Measurements from ENCODE around the gene TEX52.

The TEX52 gene

DNA sequence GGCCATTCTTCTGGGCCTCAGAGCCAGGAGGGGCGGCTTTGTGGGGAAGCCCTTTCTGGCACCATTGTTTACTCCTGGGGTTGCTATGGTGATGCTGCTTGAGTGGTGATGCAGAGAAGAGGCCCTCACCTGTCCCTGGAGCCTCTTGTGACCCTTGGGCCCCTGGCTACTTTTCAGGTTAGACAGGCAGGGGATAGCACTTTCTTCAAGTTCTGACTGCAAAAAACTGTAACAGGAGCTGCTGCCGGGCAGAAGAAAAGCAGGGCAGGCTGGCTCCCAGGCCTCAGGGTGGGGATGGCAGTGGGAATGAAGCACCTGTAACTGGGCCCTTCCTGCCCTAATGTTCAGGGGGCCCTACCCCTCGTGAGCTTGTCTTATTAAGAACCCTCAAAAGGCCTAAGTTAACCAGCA lies at the start of gene TEX52:
TSS of gene TEX52 (minus strand) at position 19 of the 411 bp plus-strand sequence. CDS start at position 6, 13 bp downstream.
- no peak within 1 kb of the TSS for H3K4me3 ChIP-seq (ENCODE audit: low read length)
- no peak for TF ChIP-seq ZNF274 (IDR thresholded peaks at IDR 0.05; ENCODE audit: low read depth, low read length)

DNA sequence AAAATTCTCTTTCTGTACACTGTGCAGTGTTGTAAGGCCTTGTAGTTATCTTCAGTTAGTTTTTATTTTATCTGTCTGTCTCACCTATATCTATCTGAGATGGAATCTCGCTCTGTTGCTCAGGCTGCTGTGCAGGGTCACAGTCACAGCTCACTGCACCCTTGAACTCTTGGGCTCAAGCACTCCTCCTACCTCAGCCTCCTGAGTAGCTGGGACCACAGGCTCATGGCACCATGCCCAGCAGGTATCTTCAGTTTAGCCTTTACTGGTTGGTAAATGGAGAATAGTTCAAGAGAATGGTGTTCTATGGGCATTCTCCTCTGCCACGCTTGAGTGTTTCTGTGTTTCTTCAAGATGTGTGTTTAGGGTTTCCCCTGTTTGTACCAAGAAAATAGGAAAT lies 47.4 kb upstream of the TEX52 start:
- no peak overlapping the region for H3K4me3 ChIP-seq (ENCODE audit: low read length)
- TF ChIP-seq ZNF274 (IDR thresholded peaks at IDR 0.05; ENCODE audit: low read depth, low read length) = no peak

DNA sequence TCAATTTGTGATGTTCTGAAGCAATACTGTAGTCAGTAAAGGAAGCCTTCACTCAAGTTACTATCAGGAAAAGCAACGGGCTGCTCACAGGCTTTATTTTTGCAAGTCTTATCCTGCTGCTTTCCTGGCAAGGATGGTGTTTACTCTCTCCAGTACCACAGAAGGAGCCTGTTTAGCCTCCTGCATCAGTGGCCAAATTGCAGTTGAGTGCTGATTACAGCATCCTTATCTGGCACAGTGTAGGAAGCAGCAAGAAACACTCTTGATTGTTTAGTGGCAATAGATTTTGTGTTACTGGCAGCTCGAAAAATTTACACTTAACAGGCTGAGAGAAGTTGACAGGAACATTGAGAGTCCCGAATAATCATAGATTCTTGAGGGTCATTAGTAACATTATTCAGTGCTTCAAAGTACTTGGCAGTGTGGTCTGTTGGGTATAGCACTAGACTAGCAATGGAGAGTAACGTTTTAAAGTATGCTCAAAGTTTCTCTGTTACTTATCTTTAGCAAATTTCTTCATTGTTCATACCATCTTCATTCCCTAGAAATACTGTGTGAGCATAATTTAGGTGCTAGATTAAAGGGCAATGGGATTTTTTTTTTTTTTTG lies 45.5 kb upstream of the TEX52 start:
- no peak for TF ChIP-seq ZNF274 (IDR thresholded peaks at IDR 0.05; ENCODE audit: low read depth, low read length)
- no peak overlapping the region for H3K4me3 ChIP-seq (ENCODE audit: low read length)

DNA sequence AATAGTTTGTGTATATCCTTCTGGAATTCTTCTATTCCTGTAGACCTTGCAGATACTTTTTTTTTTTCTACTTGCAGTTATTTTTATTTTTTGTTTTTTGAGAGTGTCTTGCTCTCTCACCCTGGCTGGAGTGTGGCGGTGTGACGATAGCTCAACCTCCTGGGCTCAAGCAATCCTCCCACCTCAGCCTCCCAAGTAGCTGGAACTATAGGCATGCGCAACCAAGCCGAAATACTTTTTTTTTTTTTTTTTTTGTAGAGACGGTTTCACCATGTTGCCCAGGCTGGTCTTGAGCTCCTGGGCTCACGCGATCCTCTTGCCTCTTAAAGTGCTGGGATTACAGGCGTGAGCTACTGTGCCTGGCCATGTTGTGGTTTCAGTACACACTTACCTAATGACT lies 43.8 kb upstream of the TEX52 start:
- no peak for TF ChIP-seq ZNF274 (IDR thresholded peaks at IDR 0.05; ENCODE audit: low read depth, low read length)
- no peak overlapping the region for H3K4me3 ChIP-seq (ENCODE audit: low read length)

DNA sequence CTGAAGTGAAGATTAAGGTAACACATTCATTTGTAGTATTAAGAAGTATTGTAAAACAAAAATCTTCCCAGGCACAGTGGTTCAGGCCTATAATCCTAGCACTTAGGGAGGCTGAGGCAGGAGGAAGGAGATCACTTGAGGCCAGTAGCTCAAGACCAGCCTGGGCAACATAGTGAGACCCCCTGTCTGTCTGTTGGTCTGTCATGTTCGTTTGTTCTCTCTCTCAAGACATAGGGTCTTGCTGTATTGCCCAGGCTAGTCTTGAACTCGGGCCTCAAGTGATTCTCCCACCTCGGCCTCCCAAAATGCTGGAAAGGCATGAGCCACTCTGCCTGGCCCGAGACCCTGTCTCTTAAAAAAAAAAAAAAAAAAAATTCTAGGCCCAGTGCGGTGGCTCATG lies 40.6 kb upstream of the TEX52 start:
- H3K4me3 ChIP-seq (ENCODE audit: low read length) = no peak overlapping the region
- TF ChIP-seq ZNF274 (IDR thresholded peaks at IDR 0.05; ENCODE audit: low read depth, low read length) = no peak

DNA sequence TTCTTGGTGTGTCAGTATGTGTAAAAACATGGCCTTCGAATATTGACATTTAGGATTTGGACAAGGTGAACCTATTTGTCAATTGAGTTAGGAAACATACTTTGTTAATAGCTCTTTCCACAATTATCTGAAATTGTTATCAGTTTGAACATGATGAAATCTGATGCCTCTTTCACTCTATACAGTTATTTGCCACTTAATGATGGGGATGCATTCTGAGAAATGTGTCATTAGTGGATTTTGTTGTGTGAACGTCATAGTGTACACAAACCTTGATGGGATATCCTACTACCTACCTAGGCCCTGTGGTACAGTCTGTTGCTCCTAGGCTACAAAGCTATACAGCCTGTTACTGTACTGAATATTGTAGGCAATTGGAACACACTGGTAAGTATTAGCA lies 38.7 kb upstream of the TEX52 start:
- no peak overlapping the region for H3K4me3 ChIP-seq (ENCODE audit: low read length)
- TF ChIP-seq ZNF274 (IDR thresholded peaks at IDR 0.05; ENCODE audit: low read depth, low read length) = no peak

DNA sequence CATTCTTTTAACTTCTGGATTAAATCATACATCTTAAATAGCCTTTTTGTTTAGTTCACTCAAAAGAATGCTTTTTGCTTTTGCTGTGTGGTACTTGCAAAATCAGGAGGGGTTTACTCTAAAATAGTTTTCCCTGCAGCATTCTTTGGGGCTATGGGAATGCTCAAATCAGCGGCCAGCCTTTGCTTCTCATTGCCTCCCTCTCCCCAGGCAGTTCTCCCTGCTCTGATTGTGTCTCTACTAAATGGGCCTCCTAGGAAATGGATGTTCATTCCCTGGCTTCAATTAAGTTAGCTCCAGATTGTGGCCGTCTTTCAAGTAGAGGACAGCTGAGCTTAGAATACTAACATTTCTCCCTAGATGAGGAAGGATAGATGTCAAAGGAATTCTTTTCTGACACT lies 38.2 kb upstream of the TEX52 start:
- H3K4me3 ChIP-seq (ENCODE audit: low read length) = no peak overlapping the region
- TF ChIP-seq ZNF274 (IDR thresholded peaks at IDR 0.05; ENCODE audit: low read depth, low read length) = no peak

DNA sequence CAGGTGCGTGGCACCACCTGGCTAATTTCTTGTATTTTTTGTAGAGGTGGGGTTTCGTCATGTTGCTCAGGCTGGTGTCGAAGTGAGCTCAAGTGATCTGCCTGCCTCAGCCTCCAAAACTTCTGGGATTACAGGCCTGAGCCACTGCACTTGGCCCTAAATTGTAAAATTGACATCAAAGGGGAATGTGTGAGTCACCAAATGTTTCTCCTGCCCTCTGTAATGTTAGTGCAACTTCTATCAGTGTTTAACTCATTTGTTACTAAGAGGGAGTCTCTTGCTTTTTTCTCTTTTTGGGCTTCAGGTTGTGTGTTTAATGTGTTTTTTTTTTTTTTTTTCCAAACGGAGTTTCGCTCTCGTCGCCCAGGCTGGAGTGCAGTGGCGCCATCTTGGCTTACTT lies 36.2 kb upstream of the TEX52 start:
- no peak overlapping the region for H3K4me3 ChIP-seq (ENCODE audit: low read length)

DNA sequence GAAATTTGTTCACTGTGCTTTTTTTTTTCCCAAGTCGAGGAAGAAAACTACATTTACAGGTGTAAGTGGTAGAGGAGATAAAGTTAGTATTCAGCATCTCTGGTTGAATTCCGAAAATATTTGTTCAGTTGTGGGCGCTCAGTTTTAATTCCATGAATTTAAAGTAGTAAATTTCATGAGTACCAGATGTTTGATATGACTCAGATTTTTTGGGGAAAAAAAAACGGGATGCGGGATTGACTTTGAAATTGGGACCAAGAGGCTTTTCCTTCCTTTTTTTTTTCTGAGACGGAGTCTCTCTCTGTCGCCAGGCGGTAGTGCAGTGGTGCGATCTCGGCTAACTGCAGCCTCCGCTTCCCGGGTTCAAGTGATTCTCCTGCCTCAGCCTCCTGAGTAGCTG lies 35.4 kb upstream of the TEX52 start:
- TF ChIP-seq ZNF274 (IDR thresholded peaks at IDR 0.05; ENCODE audit: low read depth, low read length) = no peak
- no peak overlapping the region for H3K4me3 ChIP-seq (ENCODE audit: low read length)

More for the DNA sequence above, 36.2 kb upstream of the TEX52 start:
- no peak for TF ChIP-seq ZNF274 (IDR thresholded peaks at IDR 0.05; ENCODE audit: low read depth, low read length)

DNA sequence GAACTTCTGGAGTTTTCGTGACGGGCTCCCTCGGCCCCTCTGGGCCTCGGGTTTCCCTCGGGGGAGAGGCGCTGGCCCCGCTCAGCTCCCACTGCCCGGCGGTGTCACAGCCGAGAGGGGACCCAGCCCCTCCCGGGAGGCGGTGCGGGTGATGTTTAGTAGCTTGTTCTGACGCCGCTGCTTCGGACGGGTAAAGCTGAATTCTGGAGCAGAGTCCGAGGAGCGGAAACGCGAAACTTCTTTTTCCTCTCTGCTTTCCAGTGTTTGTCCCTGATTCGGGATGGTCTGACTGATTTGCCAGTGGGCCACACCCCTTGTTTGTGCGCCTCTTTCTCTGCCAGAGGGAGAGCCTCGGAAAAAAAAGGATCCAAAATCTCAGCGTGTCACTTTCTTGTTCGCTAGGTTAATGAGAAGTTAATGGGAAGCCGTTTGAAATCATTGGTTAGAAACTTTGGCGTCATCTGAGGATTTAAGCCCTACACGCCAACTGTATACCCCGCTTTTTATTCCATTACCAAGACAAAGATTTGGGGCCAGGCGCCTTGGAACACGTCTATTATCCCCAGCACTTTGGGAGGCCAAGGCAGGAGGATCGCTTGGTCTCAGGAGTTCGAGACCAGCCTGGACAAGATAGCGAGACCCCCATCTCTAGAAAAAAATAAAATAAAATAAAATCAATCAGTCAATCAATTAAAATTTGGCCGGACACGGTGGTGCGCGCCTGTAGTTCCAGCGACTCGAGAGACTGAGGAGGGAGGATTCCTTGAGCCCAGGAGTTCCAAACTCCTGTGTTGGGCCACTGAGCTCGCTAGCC lies 34.6 kb upstream of the TEX52 start:
- no peak for TF ChIP-seq ZNF274 (IDR thresholded peaks at IDR 0.05; ENCODE audit: low read depth, low read length)
- H3K4me3 ChIP-seq (ENCODE audit: low read length) = peak overlapping the region; percentile 88

DNA sequence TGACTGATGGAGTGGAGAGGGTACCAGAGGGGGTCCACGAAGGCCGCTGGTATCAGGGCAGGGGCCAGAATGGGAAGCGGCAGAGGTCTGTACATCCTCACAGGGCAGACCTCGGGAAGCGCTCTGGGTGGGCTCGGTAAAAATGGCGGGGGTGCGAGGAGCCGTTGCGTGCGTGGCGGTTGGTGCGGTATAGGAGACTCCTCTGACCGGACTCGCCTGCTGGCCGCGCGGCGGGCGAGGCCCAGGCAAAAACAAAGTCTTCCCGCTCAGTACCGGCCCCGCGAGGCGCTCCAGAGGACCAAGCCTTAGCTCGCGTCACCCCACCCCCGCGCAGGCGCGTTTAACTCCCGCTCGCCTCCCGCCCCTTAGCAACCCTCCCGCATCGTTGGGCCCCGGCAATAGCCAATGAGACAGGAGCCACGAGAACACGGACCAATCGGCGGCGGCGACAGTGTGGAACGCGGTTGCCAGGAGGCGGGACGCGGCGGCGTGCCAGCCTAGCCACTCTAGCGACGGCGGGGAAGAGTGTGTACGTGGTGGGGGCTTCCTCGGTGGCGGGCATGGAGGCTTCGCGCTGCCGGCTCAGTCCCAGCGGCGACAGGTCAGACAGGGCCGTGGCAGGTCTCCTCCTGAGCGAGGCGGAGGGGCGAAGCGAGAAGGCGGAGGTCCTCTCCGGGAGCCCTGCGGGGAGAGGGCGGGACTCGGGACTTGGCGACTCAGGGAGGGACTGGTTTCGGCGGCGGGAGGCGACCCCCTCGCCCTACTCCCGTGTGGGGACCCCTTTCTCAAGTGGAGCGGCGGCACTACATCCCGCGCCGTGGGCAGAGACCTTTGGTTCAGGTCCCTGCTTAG lies 33.8 kb upstream of the TEX52 start, which contains the start of gene TULP3:
TSS of gene TULP3 (plus strand) at position 504 of the 852 bp plus-strand sequence. CDS start at position 561, 57 bp downstream.
- no peak for TF ChIP-seq ZNF274 (IDR thresholded peaks at IDR 0.05; ENCODE audit: low read depth, low read length)
- H3K4me3 ChIP-seq (ENCODE audit: low read length) = peak within 1 kb of the TSS; percentile 88

DNA sequence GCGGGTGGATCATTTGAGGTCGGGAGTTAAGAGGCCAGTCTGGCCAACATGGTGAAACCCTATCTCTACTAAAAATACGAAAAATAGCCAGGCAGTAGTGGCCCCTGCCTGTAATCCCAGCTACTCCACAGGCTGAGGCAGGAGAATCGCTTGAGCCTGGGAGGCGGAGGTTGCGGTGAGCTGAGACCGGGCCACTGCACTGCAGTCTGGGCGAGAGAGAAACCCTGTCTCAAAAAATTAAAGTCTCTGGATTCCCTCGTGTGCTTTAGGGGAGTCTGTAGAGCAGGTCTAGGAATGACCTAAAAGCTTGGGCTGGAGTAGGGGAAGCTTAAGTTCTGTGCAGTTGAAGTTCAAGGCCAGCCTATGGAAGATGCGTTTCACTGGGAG lies 33.2 kb upstream of the TEX52 start:
- no peak for TF ChIP-seq ZNF274 (IDR thresholded peaks at IDR 0.05; ENCODE audit: low read depth, low read length)
- H3K4me3 ChIP-seq (ENCODE audit: low read length) = peak overlapping the region; percentile 88; the same call in 1 of the 2 replicates

DNA sequence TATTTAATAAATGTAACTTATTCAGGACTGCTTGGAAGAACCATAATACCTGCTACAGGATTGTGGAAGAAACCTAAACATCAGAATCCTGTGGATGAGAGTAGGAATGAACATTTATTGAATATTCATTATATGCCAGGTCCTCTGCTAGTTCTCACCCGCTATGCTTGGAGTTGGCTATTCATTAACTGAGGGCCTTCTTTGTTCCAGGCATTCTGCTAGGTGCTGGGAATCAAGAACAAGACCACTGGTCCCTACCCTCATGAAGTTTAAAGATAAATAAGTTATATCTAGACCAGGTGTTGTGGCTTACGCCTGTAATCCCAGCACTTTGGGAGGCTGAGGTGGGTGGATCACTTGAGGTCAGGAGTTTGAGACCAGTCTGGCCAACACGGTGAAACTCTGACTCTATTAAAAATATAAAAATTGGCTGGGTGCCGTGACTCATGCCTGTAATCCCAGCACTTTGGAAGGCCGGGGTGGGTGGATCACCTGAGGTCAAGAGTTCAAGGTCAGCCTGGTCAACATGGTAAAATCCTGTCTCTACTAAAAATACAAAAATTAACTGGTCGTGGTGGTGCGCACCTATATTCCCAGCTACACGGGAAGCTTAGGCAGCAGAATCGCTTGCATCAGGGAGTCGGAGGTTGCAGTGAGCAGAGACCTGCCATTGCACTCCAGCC lies 30.1 kb upstream of the TEX52 start:
- no peak for TF ChIP-seq ZNF274 (IDR thresholded peaks at IDR 0.05; ENCODE audit: low read depth, low read length)
- H3K4me3 ChIP-seq (ENCODE audit: low read length) = no peak overlapping the region

DNA sequence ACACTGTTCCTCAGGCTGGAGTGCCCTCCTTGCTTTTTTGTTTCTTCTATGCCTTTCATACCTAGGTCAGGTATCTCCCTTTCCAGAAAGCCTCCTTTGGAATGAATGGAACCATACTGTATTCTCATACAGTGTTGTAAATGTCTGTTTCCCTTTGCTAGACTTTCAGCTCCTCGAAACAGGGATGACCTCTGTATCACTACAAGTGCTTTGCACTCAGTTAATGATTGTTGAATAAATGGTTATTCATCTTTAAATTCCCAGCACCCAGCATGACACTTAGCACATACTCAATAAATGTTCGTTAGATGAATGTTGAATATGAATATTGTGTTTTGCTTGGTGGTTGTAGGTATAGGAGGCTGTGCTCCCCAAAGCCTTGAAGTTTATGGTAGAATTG lies 28.0 kb upstream of the TEX52 start:
- H3K4me3 ChIP-seq (ENCODE audit: low read length) = no peak overlapping the region
- no peak for TF ChIP-seq ZNF274 (IDR thresholded peaks at IDR 0.05; ENCODE audit: low read depth, low read length)
